ENCODE data around the gene MAGI2.

The MAGI2 gene

GRCh38 chr7:78395298-78396036 is 1058.0 kb downstream of the MAGI2 start:
- DNase-seq: no peak

- no peak for DNase-seq
These were observed 1064.4 kb downstream of the MAGI2 start for GRCh38 chr7:78389022-78389421.

- DNase-seq: no peak
These were observed 1066.9 kb downstream of the MAGI2 start for GRCh38 chr7:78386520-78386919.

GRCh38 chr7:78383096-78383880 is 1070.2 kb downstream of the MAGI2 start:
- no peak for DNase-seq

GRCh38 chr7:78379148-78379547 is 1074.3 kb downstream of the MAGI2 start:
- no peak for DNase-seq

GRCh38 chr7:78377532-78377931 is 1075.9 kb downstream of the MAGI2 start:
- no peak for DNase-seq

- DNase-seq: no peak
These were observed 1082.5 kb downstream of the MAGI2 start for GRCh38 chr7:78370936-78371335.

- DNase-seq: no peak
These were observed 1084.7 kb downstream of the MAGI2 start for GRCh38 chr7:78368771-78369170.

- no peak for DNase-seq
These were observed 1086.1 kb downstream of the MAGI2 start for GRCh38 chr7:78367280-78367773.

- DNase-seq: no peak
These were observed 1089.6 kb downstream of the MAGI2 start for GRCh38 chr7:78363866-78364265.

- DNase-seq: no peak
These were observed 1093.6 kb downstream of the MAGI2 start for GRCh38 chr7:78359836-78360235.

- DNase-seq: no peak
These were observed 1095.8 kb downstream of the MAGI2 start for GRCh38 chr7:78357709-78358108.

- DNase-seq: no peak
These were observed 1097.6 kb downstream of the MAGI2 start for GRCh38 chr7:78355834-78356233.

GRCh38 chr7:78350926-78351325 is 1102.5 kb downstream of the MAGI2 start:
- DNase-seq: no peak

- DNase-seq: no peak
These were observed 1103.1 kb downstream of the MAGI2 start for GRCh38 chr7:78350391-78350790.

- DNase-seq: no peak
These were observed 1106.6 kb downstream of the MAGI2 start for GRCh38 chr7:78346827-78347226.

- DNase-seq: no peak
These were observed 1107.5 kb downstream of the MAGI2 start for GRCh38 chr7:78345979-78346378.

- DNase-seq: no peak
These were observed 1108.1 kb downstream of the MAGI2 start for GRCh38 chr7:78345293-78345911.

GRCh38 chr7:78334426-78334825 is 1119.0 kb downstream of the MAGI2 start:
- DNase-seq: no peak

GRCh38 chr7:78333530-78334425 is 1119.7 kb downstream of the MAGI2 start:
- no peak for DNase-seq

- no peak for DNase-seq
These were observed 1124.3 kb downstream of the MAGI2 start for GRCh38 chr7:78329001-78329655.

GRCh38 chr7:78327718-78328117 is 1125.7 kb downstream of the MAGI2 start:
- DNase-seq: no peak

All from stimulated activated CD4-positive, alpha-beta T cell treated with anti-CD3 and anti-CD28 coated beads, Interleukin-2, amount 100 ng/mL, for 48 hours (primary cell).